Suprapubic skin (tissue), 4 donors: ENCODE data around the gene SCCPDH. TPM values are rescaled to one million over a fixed set of nuclear protein-coding genes. Genes with fewer than 3 reads are reported as not detected.
A peak's percentile ranks its signal among the peaks of the same experiment; 100 is the strongest.

Experiments used
- DNase-seq, 2 donors: peaks; one replicate each; pipeline ENCODE4 v3.0.0-alpha.2; 2019; ENCODE audit warnings: low spot score in 2 of 2
- H3K27ac ChIP-seq: fragments of 200-600 bp; sonication (generic); one replicate; pipeline ENCODE4 v1.5.1; 2019
- H3K27me3 ChIP-seq: fragments of 200-600 bp; sonication (generic); one replicate; pipeline ENCODE4 v1.5.1; 2019
- H3K36me3 ChIP-seq: fragments of 200-600 bp; sonication (generic); one replicate; pipeline ENCODE4 v1.5.1; 2019
- H3K4me1 ChIP-seq: fragments of 200-600 bp; sonication (generic); one replicate; pipeline ENCODE4 v1.5.1; 2019
- H3K4me3 ChIP-seq: fragments of 200-600 bp; sonication (generic); one replicate; pipeline ENCODE4 v1.5.1; 2019; ENCODE audit warnings: mild to moderate bottlenecking
- H3K9me3 ChIP-seq: fragments of 200-600 bp; sonication (generic); one replicate; pipeline ENCODE4 v1.5.1; 2019
- CTCF ChIP-seq, 2 donors: fragments of 200-600 bp in 1 of 2; fragments of 450-650 bp in 1 of 2; sonication (generic) in 1 of 2; IDR thresholded peaks; one replicate each; pipeline ENCODE4 v1.5.1; 2016 to 2019; ENCODE audit warnings: antibody characterized with exemption in 2 of 2, mild to moderate bottlenecking in 1 of 2, moderate library complexity in 1 of 2
- EP300 ChIP-seq: sonication (generic); formaldehyde crosslinking; IDR thresholded peaks from one replicate; pipeline ENCODE4 v1.6.1; 2017; ENCODE audit warnings: antibody characterized with exemption
- POLR2A ChIP-seq, 2 donors: fragments of 450-650 bp; IDR thresholded peaks; one replicate each; pipeline ENCODE4 v1.6.1; 2017; ENCODE audit warnings: antibody characterized with exemption in 2 of 2, mild to moderate bottlenecking in 2 of 2, moderate library complexity in 2 of 2
- POLR2AphosphoS5 ChIP-seq, 3 donors: sonication (generic); formaldehyde crosslinking; IDR thresholded peaks; one replicate each; pipeline ENCODE4 v1.6.1; 2017; ENCODE audit warnings: antibody characterized with exemption in 3 of 3
- WGBS: methylation state at CpG from one replicate; pipeline ENCODE4 v1.1.5; 2018; 5-methylcytosine and 5-hydroxymethylcytosine counted together
- total RNA-seq, 4 donors: library from RNA; depleted of rRNA; stranded (reverse); fragments of >200 nt; gene quantifications; one replicate each; pipeline ENCODE4 v1.1.0, GENCODE V29; 2016

The SCCPDH gene
- total RNA-seq, 4 donors from 2014 or later, result 4.0 to 11.2 (median 10.0) TPM

- H3K36me3 ChIP-seq, result no peaks in the 10 kb centered on the region
- WGBS, result 8% methylated on average over 18 of the region's 18 CpGs
- DNase-seq, result peak; percentile 89 to 90
- H3K4me3 ChIP-seq, result peak overlapping the region; percentile 28
- TF ChIP-seq CTCF (IDR thresholded peaks at IDR 0.05), result peak; percentile 68 to 79
- TF ChIP-seq POLR2A (IDR thresholded peaks at IDR 0.05), result no peak
- no peak overlapping the region for H3K27ac ChIP-seq
- no peaks in the 10 kb centered on the region for H3K9me3 ChIP-seq
- no peaks in the 10 kb centered on the region for H3K27me3 ChIP-seq
- peaks cover 20% of the 10 kb centered on the region for H3K4me1 ChIP-seq
Observed at GRCh38 chr1:246699095-246699735, 25.0 kb upstream of the SCCPDH start.

- peaks cover 17% of the 10 kb centered on the region for H3K4me1 ChIP-seq
- TF ChIP-seq CTCF (IDR thresholded peaks at IDR 0.05) (no peak), POLR2AphosphoS5 (IDR thresholded peaks at IDR 0.05) (no peak), POLR2A (IDR thresholded peaks at IDR 0.05) (no peak), EP300 (no peak)
- WGBS, result 34% methylated on average over 8 of the region's 8 CpGs
- DNase-seq, result no peak
- no peaks in the 10 kb centered on the region for H3K9me3 ChIP-seq
- H3K27me3 ChIP-seq, result no peaks in the 10 kb centered on the region
- no peaks in the 10 kb centered on the region for H3K36me3 ChIP-seq
- no peak overlapping the region for H3K27ac ChIP-seq
- no peak overlapping the region for H3K4me3 ChIP-seq
Observed at GRCh38 chr1:246703581-246703980, 20.6 kb upstream of the SCCPDH start.

- WGBS, result 29% methylated on average over 3 of the region's 3 CpGs
- no peak for DNase-seq
Observed at GRCh38 chr1:246705368-246705767, 18.8 kb upstream of the SCCPDH start.

GRCh38 chr1:246708166-246708565, 16.0 kb upstream of the SCCPDH start:
- no peak overlapping the region for H3K27ac ChIP-seq
- no peaks in the 10 kb centered on the region for H3K36me3 ChIP-seq
- TF ChIP-seq CTCF (IDR thresholded peaks at IDR 0.05) (no peak), EP300 (no peak), POLR2A (IDR thresholded peaks at IDR 0.05) (no peak), POLR2AphosphoS5 (IDR thresholded peaks at IDR 0.05) (no peak)
- no peaks in the 10 kb centered on the region for H3K27me3 ChIP-seq
- DNase-seq, result no peak
- peaks cover 9% of the 10 kb centered on the region for H3K4me1 ChIP-seq
- H3K4me3 ChIP-seq, result no peak overlapping the region
- no peaks in the 10 kb centered on the region for H3K9me3 ChIP-seq
- WGBS, result 97% methylated on average over 6 of the region's 6 CpGs

More at GRCh38 chr1:246705368-246705767, 18.8 kb upstream of the SCCPDH start:
- no peak overlapping the region for H3K4me3 ChIP-seq
- H3K4me1 ChIP-seq, result peaks cover 9% of the 10 kb centered on the region
- TF ChIP-seq EP300 (no peak), POLR2A (IDR thresholded peaks at IDR 0.05) (no peak), CTCF (IDR thresholded peaks at IDR 0.05) (no peak), POLR2AphosphoS5 (IDR thresholded peaks at IDR 0.05) (no peak)
- peak overlapping the region; percentile 26 for H3K27ac ChIP-seq
- no peaks in the 10 kb centered on the region for H3K27me3 ChIP-seq
- no peaks in the 10 kb centered on the region for H3K36me3 ChIP-seq
- no peaks in the 10 kb centered on the region for H3K9me3 ChIP-seq

GRCh38 chr1:246709196-246709595, 15.0 kb upstream of the SCCPDH start:
- Histone ChIP-seq H3K27me3 (no peaks in the 10 kb centered on the region), H3K27ac (no peak overlapping the region), H3K4me1 (peaks cover 3% of the 10 kb centered on the region), H3K36me3 (no peaks in the 10 kb centered on the region), H3K4me3 (no peak overlapping the region), H3K9me3 (no peaks in the 10 kb centered on the region)
- TF ChIP-seq CTCF (IDR thresholded peaks at IDR 0.05), result no peak
- TF ChIP-seq EP300, result no peak
- no peak for TF ChIP-seq POLR2A (IDR thresholded peaks at IDR 0.05)
- no peak for TF ChIP-seq POLR2AphosphoS5 (IDR thresholded peaks at IDR 0.05)
- DNase-seq, result no peak
- 95% methylated on average over 4 of the region's 4 CpGs for WGBS
